Pancreas (tissue), 10 donors: ENCODE data around the gene CBX5. TPM values are rescaled to one million over a fixed set of nuclear protein-coding genes. Genes with fewer than 3 reads are reported as not detected.

Experiments
- ATAC-seq, 4 donors: fragments of 200-7000 bp; cut with Tn5 transposase; one replicate each; pipeline versions ENCODE4 v1.8.0 to v1.9.1; 2020; ENCODE audit warnings: mild to moderate bottlenecking in 4 of 4, moderate library complexity in 4 of 4
- DNase-seq, 6 donors: peaks; one replicate each; pipeline ENCODE4 v3.0.0-alpha.2; 2020
- FAIRE-seq: peaks from 2 replicates; lab custom pipeline; 2012; peaks lifted over from hg19 to GRCh38; lab: Jason Lieb, UNC
- H3K27ac ChIP-seq, 4 donors: fragments of 200-600 bp; sonication (generic); 1 replicate in 3 of 4; 2 replicates in 1 of 4; pipeline versions ENCODE4 v1.5.0 to v1.8.0; 2020
- H3K27me3 ChIP-seq, 4 donors: fragments of 200-600 bp; one replicate each; pipeline ENCODE4 v1.8.0; 2021
- H3K36me3 ChIP-seq, 3 donors: fragments of 200-600 bp; sonication (generic) in 1 of 3; one replicate each; pipeline versions ENCODE4 v1.5.0 to v1.8.0; 2020 to 2021
- H3K4me1 ChIP-seq, 3 donors: fragments of 200-600 bp; one replicate each; pipeline ENCODE4 v1.8.0; 2021
- H3K4me3 ChIP-seq, 4 donors: fragments of 200-600 bp; sonication (generic) in 2 of 4; one replicate each; pipeline versions ENCODE4 v1.5.0 to v1.8.0; 2020 to 2021
- H3K9me3 ChIP-seq, 4 donors: fragments of 200-600 bp; one replicate each; pipeline ENCODE4 v1.8.0; 2021
- WGBS, 2 donors: extraction: QIAGEN DNeasy Blood & Tissue Kit; methylation state at CpG; one replicate each; pipeline ENCODE4 v1.1.7; 2013; 5-methylcytosine and 5-hydroxymethylcytosine counted together
- intact Hi-C, 3 donors: fragments of 100-400 bp; cut with DNase I; formaldehyde crosslinking; loops; one replicate each; pipeline versions ENCODE4 v1.11.1 to v1.14.2; 2022
- polyA plus RNA-seq, 2 donors: library from polyadenylated mRNA; stranded (reverse); fragments of 200-250 nt; gene quantifications; one replicate each; pipeline ENCODE4 v1.2.3, GENCODE V29; 2013
- total RNA-seq, 6 donors: library from RNA; stranded (reverse); fragmentation: NEBNext Ultra II Directional in 4 of 6; extraction: Animal tissue kit (Norgen Biotek cat#: 25700) in 4 of 6; gene quantifications; one replicate each; pipeline versions ENCODE4 v1.2.1 to v1.2.4, GENCODE V29; 2021 to 2023
- TF ChIP-seq, protein P1 (sequence below), 4 donors: fragments of 200-600 bp; sonication (generic) in 3 of 4; IDR thresholded peaks; one replicate each; pipeline versions ENCODE4 v1.5.0 to v1.8.0; 2021; ENCODE audit warnings: antibody characterized with exemption in 4 of 4
- donor health status: healthy with polysubstance abuse.
- donor health status: DM: no; HTN: no; CAD: no; lungs with moderate emphysema.
- donor health status: DM: no; HTN: no; CAD: no.
- donor health status: control.
- donor health status: control.
- donor health status: Bipolar disorder and iron deficiency.
- donor health status: DM: yes; HTN: yes; CAD: no.
- donor health status: DM: no; HTN: no; CAD: no.
- donor health status: DM: no; HTN: no; CAD: no.
- donor health status: DM: yes; HTN: yes; CAD: no.

The CBX5 gene
- total and polyA plus RNA-seq, 8 donors, result 5.9 to 41.4 (median 24.6) TPM

- intact Hi-C loops, result loop anchor here in 1 of 3 donors (10.0 kb wide), 1 partner anchor 107 kb away; the partner anchor contains the start of gene GPR84
- Histone ChIP-seq H3K27ac (no peak overlapping the region), H3K4me1 (peaks cover 0 to 17% (median 11%) of the 10 kb centered on the region in 3 donors), H3K27me3 (no peaks in the 10 kb centered on the region), H3K9me3 (no peaks in the 10 kb centered on the region), H3K4me3 (no peak overlapping the region), H3K36me3 (no peaks in the 10 kb centered on the region)
- 84 to 87% methylated on average over 8 of the region's 8 CpGs for WGBS, 2 donors
- no peak for FAIRE-seq
- TF ChIP-seq, protein P1, sequence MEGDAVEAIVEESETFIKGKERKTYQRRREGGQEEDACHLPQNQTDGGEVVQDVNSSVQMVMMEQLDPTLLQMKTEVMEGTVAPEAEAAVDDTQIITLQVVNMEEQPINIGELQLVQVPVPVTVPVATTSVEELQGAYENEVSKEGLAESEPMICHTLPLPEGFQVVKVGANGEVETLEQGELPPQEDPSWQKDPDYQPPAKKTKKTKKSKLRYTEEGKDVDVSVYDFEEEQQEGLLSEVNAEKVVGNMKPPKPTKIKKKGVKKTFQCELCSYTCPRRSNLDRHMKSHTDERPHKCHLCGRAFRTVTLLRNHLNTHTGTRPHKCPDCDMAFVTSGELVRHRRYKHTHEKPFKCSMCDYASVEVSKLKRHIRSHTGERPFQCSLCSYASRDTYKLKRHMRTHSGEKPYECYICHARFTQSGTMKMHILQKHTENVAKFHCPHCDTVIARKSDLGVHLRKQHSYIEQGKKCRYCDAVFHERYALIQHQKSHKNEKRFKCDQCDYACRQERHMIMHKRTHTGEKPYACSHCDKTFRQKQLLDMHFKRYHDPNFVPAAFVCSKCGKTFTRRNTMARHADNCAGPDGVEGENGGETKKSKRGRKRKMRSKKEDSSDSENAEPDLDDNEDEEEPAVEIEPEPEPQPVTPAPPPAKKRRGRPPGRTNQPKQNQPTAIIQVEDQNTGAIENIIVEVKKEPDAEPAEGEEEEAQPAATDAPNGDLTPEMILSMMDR (IDR thresholded peaks at IDR 0.05), result no peak
- no peak for ATAC-seq
- DNase-seq, result no peak
These were observed 22.6 kb downstream of the CBX5 start for GRCh38 chr12:54257332-54257731.

- Histone ChIP-seq H3K27me3 (no peaks in the 10 kb centered on the region), H3K9me3 (no peaks in the 10 kb centered on the region), H3K36me3 (peaks cover 0 to 7% (median 0%) of the 10 kb centered on the region in 3 donors), H3K27ac (no peak overlapping the region), H3K4me3 (no peak overlapping the region), H3K4me1 (peaks cover 0 to 4% (median under 1%) of the 10 kb centered on the region in 3 donors)
- TF ChIP-seq, protein P1 (IDR thresholded peaks at IDR 0.05), result no peak
- DNase-seq (no peak), ATAC-seq (no peak), FAIRE-seq (no peak)
- intact Hi-C loops, result loop anchor here in 1 of 3 donors (10.0 kb wide), 1 partner anchor 112 kb away; the partner anchor contains the start of gene GPR84
- 94 to 96% methylated on average over 4 of the region's 4 CpGs for WGBS, 2 donors
These were observed 26.7 kb downstream of the CBX5 start for GRCh38 chr12:54253240-54253639.

- TF ChIP-seq, protein P1 (IDR thresholded peaks at IDR 0.05), result peak in 3 of 4 donors; percentile 26 to 42 (median 37)
- WGBS, 2 donors, result 100% methylated on average over 1 of the region's 1 CpG
- Histone ChIP-seq H3K27me3 (no peaks in the 10 kb centered on the region), H3K9me3 (no peaks in the 10 kb centered on the region), H3K36me3 (peaks cover 0 to 7% (median 0%) of the 10 kb centered on the region in 3 donors), H3K27ac (no peak overlapping the region), H3K4me3 (no peak overlapping the region), H3K4me1 (no peaks in the 10 kb centered on the region)
- intact Hi-C loops, result loop anchor here in 1 of 3 donors (10.0 kb wide), 1 partner anchor 113 kb away; the partner anchor contains the start of gene GPR84
- ATAC-seq (peak in 3 of 4 donors; percentile 71 to 85 (median 84)), DNase-seq (no peak), FAIRE-seq (no peak)
These were observed 28.1 kb downstream of the CBX5 start for GRCh38 chr12:54251667-54252284.

- Histone ChIP-seq H3K9me3 (no peaks in the 10 kb centered on the region), H3K36me3 (peaks cover 0 to 21% (median 0%) of the 10 kb centered on the region in 3 donors), H3K4me3 (no peak overlapping the region), H3K27me3 (no peaks in the 10 kb centered on the region), H3K4me1 (no peaks in the 10 kb centered on the region), H3K27ac (no peak overlapping the region)
- DNase-seq (no peak), ATAC-seq (no peak), FAIRE-seq (no peak)
- WGBS, 2 donors, result 94 to 99% methylated on average over 5 of the region's 5 CpGs
- intact Hi-C loops, result no loop called here
- TF ChIP-seq, protein P1 (IDR thresholded peaks at IDR 0.05), result no peak
These were observed 30.4 kb downstream of the CBX5 start for GRCh38 chr12:54249489-54249888.
